Neuronal stem cell (in vitro differentiated cells): ENCODE results near the gene CYB561D2.

ENCODE experiments used
- DNase-seq: peaks from one replicate; pipeline ENCODE4 v3.0.0-alpha.2; 2013; ENCODE audit warnings: low spot score
- H2AFZ ChIP-seq: one replicate; pipeline ENCODE4 v1.6.1; 2013; ENCODE audit warnings: mild to moderate bottlenecking, low read length, inconsistent platforms
- H2AK5ac ChIP-seq: 2 replicates; pipeline ENCODE4 v1.6.1; 2013; ENCODE audit warnings: low read depth, mild to moderate bottlenecking, inconsistent platforms, low read length, moderate library complexity, mixed read lengths
- H2BK120ac ChIP-seq: 2 replicates; pipeline ENCODE4 v1.6.1; 2013; ENCODE audit warnings: low read depth, mild to moderate bottlenecking, inconsistent platforms, low read length, moderate library complexity, mixed read lengths
- H2BK12ac ChIP-seq: one replicate; pipeline ENCODE4 v1.6.1; 2013; ENCODE audit warnings: low read length, inconsistent platforms
- H2BK15ac ChIP-seq: 2 replicates; pipeline ENCODE4 v1.6.1; 2013; ENCODE audit warnings: mild to moderate bottlenecking, low read length, inconsistent platforms, mixed read lengths
- H2BK5ac ChIP-seq: one replicate; pipeline ENCODE4 v1.6.1; 2013; ENCODE audit warnings: inconsistent platforms, mild to moderate bottlenecking, low read length, moderate library complexity
- H3K14ac ChIP-seq: one replicate; pipeline ENCODE4 v1.6.1; 2013; ENCODE audit warnings: low read length, inconsistent platforms
- H3K18ac ChIP-seq: 2 replicates; pipeline ENCODE4 v1.6.1; 2013; ENCODE audit warnings: low read length, inconsistent platforms
- H3K23ac ChIP-seq: 2 replicates; pipeline ENCODE4 v1.6.1; 2013; ENCODE audit warnings: low read depth, mild to moderate bottlenecking, mixed read lengths, low read length, inconsistent platforms; ENCODE audit not compliant: poor library complexity
- H3K27ac ChIP-seq: replicated peaks from 3 replicates; pipeline ENCODE4 v1.5.1; 2013; ENCODE audit warnings: low read length, inconsistent platforms
- H3K27me3 ChIP-seq, 3 experiments: 2 replicates each; pipeline ENCODE4 v1.6.1; 2013; ENCODE audit warnings: low read length in 3 of 3, mild to moderate bottlenecking in 2 of 3, inconsistent platforms in 1 of 3, low read depth in 1 of 3, mixed read lengths in 1 of 3, moderate library complexity in 1 of 3; ENCODE audit not compliant: control insufficient read depth in 3 of 3, insufficient read depth in 3 of 3
- H3K36me3 ChIP-seq, 2 donors: replicated peaks in 1 of 2; 2 replicates each; pipeline ENCODE4 v1.6.1; 2013; ENCODE audit warnings: low read length in 2 of 2; ENCODE audit not compliant: control insufficient read depth in 2 of 2, insufficient read depth in 2 of 2
- H3K4ac ChIP-seq: 2 replicates; pipeline ENCODE4 v1.6.1; 2013; ENCODE audit warnings: inconsistent platforms, mild to moderate bottlenecking, low read length, moderate library complexity
- H3K4me1 ChIP-seq, 2 donors: 1 replicate in 1 of 2; 2 replicates in 1 of 2; pipeline ENCODE4 v1.6.1; 2013; ENCODE audit warnings: low read length in 2 of 2, low read depth in 1 of 2; ENCODE audit not compliant: control insufficient read depth in 2 of 2, insufficient read depth in 1 of 2
- H3K4me2 ChIP-seq: one replicate; pipeline ENCODE4 v1.6.1; 2013; ENCODE audit warnings: mild to moderate bottlenecking, low read length, inconsistent platforms; ENCODE audit not compliant: insufficient read depth, poor library complexity, severe bottlenecking
- H3K4me3 ChIP-seq, 2 donors: 2 replicates each; pipeline ENCODE4 v1.5.1; 2013; ENCODE audit warnings: low read length in 2 of 2, mild to moderate bottlenecking in 2 of 2, inconsistent platforms in 1 of 2, moderate library complexity in 1 of 2
- H3K79me1 ChIP-seq: one replicate; pipeline ENCODE4 v1.6.1; 2013; ENCODE audit warnings: low read depth, mild to moderate bottlenecking, inconsistent platforms, low read length, moderate library complexity
- H3K9ac ChIP-seq: one replicate; pipeline ENCODE4 v1.6.1; 2013; ENCODE audit warnings: mild to moderate bottlenecking, low read depth, low read length, inconsistent platforms; ENCODE audit not compliant: poor library complexity
- H3K9me3 ChIP-seq, 2 donors: replicated peaks in 1 of 2; 2 replicates each; pipeline versions ENCODE3 to v1.6.1; 2013; ENCODE audit warnings: low read length in 2 of 2, mild to moderate bottlenecking in 2 of 2, inconsistent platforms in 1 of 2, low read depth in 1 of 2, mixed read lengths in 1 of 2, moderate library complexity in 1 of 2; ENCODE audit not compliant: control insufficient read depth in 2 of 2, insufficient read depth in 1 of 2
- H4K8ac ChIP-seq: one replicate; pipeline ENCODE4 v1.6.1; 2013; ENCODE audit warnings: low read depth, mild to moderate bottlenecking, inconsistent platforms, low read length, moderate library complexity
- H4K91ac ChIP-seq: one replicate; pipeline ENCODE4 v1.6.1; 2013; ENCODE audit warnings: low read length, low read depth, mild to moderate bottlenecking, inconsistent platforms; ENCODE audit not compliant: poor library complexity
- WGBS, 2 donors: extraction: QIAGEN DNeasy Blood & Tissue Kit; methylation state at CpG; one replicate each; pipeline ENCODE4 v1.1.7; 2013; ENCODE audit warnings: missing lambda C conversion rate in 2 of 2, mixed read lengths in 1 of 2; ENCODE audit not compliant: insufficient read length in 2 of 2, insufficient replicate concordance in 1 of 2; ENCODE audit errors: extremely low coverage in 2 of 2; 5-methylcytosine and 5-hydroxymethylcytosine counted together

The CYB561D2 gene

DNA sequence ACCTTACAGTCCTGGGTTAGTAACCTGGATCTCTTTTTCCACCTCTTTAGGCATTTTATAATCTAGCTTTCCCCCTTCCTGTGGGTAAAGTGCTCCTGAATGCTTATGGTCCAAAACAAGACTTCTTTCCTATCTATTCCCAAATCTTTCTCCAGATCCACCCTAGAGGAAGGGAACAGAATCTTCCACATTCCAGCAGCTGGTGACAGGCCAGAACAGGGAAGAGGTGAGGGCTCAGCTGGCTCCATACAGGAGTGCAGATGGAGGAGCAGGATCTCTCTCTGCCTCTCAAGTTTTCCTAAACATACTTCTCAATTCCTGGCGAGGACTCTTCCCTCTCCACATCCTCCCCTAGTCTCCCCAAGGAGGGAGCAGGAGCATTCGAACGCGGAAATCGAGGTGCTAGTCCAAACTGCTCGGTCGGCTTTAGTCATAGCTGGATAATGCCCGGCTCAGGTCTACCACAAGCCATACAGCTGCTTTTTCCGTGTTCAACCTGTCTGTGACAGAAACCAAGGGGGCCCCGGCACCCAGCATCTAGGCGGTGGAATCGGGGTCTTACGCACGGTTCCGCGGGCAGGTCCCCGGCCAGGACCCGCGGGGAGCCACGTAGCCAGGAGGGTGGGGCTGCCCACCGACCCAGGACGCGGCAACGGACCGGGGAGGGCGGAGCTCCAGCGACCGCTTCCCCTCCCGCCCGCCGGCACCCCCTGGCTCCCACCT, 14.0 kb upstream of the CYB561D2 start:
- peaks cover 13 to 14% of the 10 kb centered on the region in 2 donors for H3K4me1 ChIP-seq
- peak overlapping the region; percentile 94 for H2AFZ ChIP-seq
- H3K27ac ChIP-seq, result peak overlapping the region; percentile 92
- H2BK5ac ChIP-seq, result peak overlapping the region; percentile 93
- peak overlapping the region; percentile 99 for H3K18ac ChIP-seq
- DNase-seq, result no peak
- peaks cover 10% of the 10 kb centered on the region for H3K79me1 ChIP-seq
- H3K27me3 ChIP-seq, result peaks cover 15 to 32% (median 26%) of the 10 kb centered on the region in 3 experiments
- H4K91ac ChIP-seq, result no peak overlapping the region
- H3K4ac ChIP-seq, result peak overlapping the region; percentile 30
- H3K36me3 ChIP-seq, result peaks cover 13 to 37% of the 10 kb centered on the region in 2 donors
- peak overlapping the region; percentile 61 to 95 for H3K4me3 ChIP-seq
- H2AK5ac ChIP-seq, result peak overlapping the region; percentile 89
- peak overlapping the region; percentile 91 for H2BK12ac ChIP-seq
- H3K14ac ChIP-seq, result no peak overlapping the region
- H3K9ac ChIP-seq, result peak overlapping the region; percentile 98
- no CpG with 5 or more reads among the region's 31 CpGs for WGBS, 2 donors
- peak overlapping the region; percentile 89 for H3K23ac ChIP-seq
- H4K8ac ChIP-seq, result no peak overlapping the region
- H2BK120ac ChIP-seq, result no peak overlapping the region
- peak overlapping the region; percentile 72 for H2BK15ac ChIP-seq
- H3K4me2 ChIP-seq, result peak overlapping the region; percentile 92
- H3K9me3 ChIP-seq, result peaks cover 2 to 6% of the 10 kb centered on the region in 2 donors

DNA sequence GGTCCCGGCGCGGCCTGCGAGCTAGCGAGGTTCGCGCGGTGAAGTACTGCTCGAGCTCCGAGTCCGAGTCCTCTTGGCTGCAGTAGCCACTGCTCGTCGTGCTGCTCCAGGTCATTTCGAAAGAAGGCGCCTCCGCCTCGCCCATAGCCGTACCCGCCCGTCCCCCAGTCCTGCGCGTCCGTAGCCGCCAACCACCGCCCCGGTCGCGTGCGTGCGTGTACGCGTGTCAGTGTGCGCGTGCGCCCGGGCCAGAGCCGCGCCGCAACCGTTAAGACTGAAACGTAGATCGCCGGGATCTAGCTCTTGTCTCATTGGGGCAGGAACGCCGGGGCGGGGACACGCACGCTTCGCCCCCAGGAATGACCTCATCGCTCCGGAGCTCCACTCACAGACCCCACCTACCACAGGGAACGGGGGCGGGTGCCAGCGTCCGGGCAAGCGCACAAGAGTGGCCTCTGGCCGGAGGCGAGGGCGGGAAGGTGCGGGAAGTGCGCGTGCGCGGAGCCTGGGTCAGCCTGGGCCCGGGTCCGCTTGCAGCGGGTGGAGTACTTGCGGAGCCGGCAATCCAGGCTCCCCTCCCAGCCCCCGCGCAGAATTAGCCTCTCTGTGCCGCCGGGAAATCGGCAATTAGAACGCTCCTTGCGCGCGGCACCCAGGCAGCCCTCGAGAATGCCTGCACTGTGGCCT, 13.3 kb upstream of the CYB561D2 start:
- no CpG with 5 or more reads among the region's 79 CpGs for WGBS, 2 donors
- peak overlapping the region; percentile 72 for H2BK15ac ChIP-seq
- H3K27ac ChIP-seq, result peak overlapping the region; percentile 92
- peak overlapping the region; percentile 91 for H2BK12ac ChIP-seq
- peak overlapping the region; percentile 99 for H3K18ac ChIP-seq
- H2BK120ac ChIP-seq, result peak overlapping the region; percentile 56
- H2AK5ac ChIP-seq, result peak overlapping the region; percentile 89
- H3K27me3 ChIP-seq, result peaks cover 16 to 39% (median 33%) of the 10 kb centered on the region in 3 experiments
- H4K8ac ChIP-seq, result peak overlapping the region; percentile 76
- peaks cover 6 to 30% of the 10 kb centered on the region in 2 donors for H3K36me3 ChIP-seq
- peaks cover 2 to 6% of the 10 kb centered on the region in 2 donors for H3K9me3 ChIP-seq
- DNase-seq, result peak; percentile 98
- H3K23ac ChIP-seq, result peak overlapping the region; percentile 89
- peaks cover 10% of the 10 kb centered on the region for H3K79me1 ChIP-seq
- peak overlapping the region; percentile 94 for H2AFZ ChIP-seq
- peak overlapping the region; percentile 61 to 95 for H3K4me3 ChIP-seq
- peak overlapping the region; percentile 93 for H2BK5ac ChIP-seq
- no peak overlapping the region for H3K14ac ChIP-seq
- H3K9ac ChIP-seq, result peak overlapping the region; percentile 98
- peak overlapping the region; percentile 30 for H3K4ac ChIP-seq
- peak overlapping the region; percentile 92 for H3K4me2 ChIP-seq
- H4K91ac ChIP-seq, result peak overlapping the region; percentile 97
- H3K4me1 ChIP-seq, result peaks cover 13 to 14% of the 10 kb centered on the region in 2 donors

DNA sequence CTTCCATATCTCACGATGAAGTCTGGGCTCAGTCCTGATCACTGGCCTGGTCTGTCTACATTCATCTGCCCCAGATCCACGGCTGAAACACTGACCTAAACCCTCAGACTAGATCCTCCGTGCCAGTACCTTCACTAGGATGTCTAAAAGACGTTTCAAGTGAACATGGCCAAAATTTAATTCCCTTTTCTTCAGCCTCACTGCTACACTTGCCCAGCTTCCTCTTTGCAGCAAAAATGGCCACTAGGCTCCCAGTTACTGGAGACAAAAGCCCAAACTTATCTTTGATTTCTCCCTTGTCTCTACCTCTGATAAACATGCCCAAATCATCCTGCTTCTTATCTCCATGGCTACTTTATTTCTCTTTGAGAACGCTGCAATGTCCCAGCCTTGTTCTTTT, 11.7 kb upstream of the CYB561D2 start:
- Histone ChIP-seq H3K4me1 (peaks cover 13 to 14% of the 10 kb centered on the region in 2 donors), H2BK120ac (no peak overlapping the region), H2BK5ac (no peak overlapping the region), H3K4me2 (no peak overlapping the region), H3K36me3 (peaks cover under 1 to 18% of the 10 kb centered on the region in 2 donors), H2BK12ac (no peak overlapping the region), H3K27me3 (peaks cover 16 to 50% (median 50%) of the 10 kb centered on the region in 3 experiments), H3K14ac (no peak overlapping the region), H3K4me3 (no peak overlapping the region), H3K18ac (no peak overlapping the region), H4K91ac (no peak overlapping the region), H3K79me1 (peaks cover 6% of the 10 kb centered on the region), H2AFZ (no peak overlapping the region), H3K9me3 (peaks cover 2 to 6% of the 10 kb centered on the region in 2 donors), H3K4ac (no peak overlapping the region), H3K27ac (no peak overlapping the region), H2AK5ac (no peak overlapping the region), H3K9ac (no peak overlapping the region), H3K23ac (no peak overlapping the region), H2BK15ac (no peak overlapping the region), H4K8ac (no peak overlapping the region)
- no peak for DNase-seq
- no CpG with 5 or more reads among the region's 5 CpGs for WGBS, 2 donors
